Measurements from ENCODE around the gene NPIPA7. TPM values are rescaled to one million over a fixed set of nuclear protein-coding genes. Genes with fewer than 3 reads are reported as not detected.
"Not testable (repeated sequence)": the region's sequence is repeated elsewhere in the genome, so short reads cannot be mapped to it uniquely, and the experiment has no call there.

The NPIPA7 gene
- total and polyA plus RNA-seq, 2 experiments from 2014 or later, result 1.8 to 3.2 TPM

GRCh38 chr16:16399685-16400084, 20.7 kb downstream of the NPIPA7 start:
- H3K27me3 ChIP-seq; H3K36me3 ChIP-seq; H3K4me3 ChIP-seq; H3K9me3 ChIP-seq (ENCODE audit: low read depth); H3K4me1 ChIP-seq (ENCODE audit: low read depth); DNase-seq (ENCODE audit: low read depth in 1 of 2, low spot score in 1 of 2); H3K27ac ChIP-seq: not testable (repeated sequence)

DNA sequence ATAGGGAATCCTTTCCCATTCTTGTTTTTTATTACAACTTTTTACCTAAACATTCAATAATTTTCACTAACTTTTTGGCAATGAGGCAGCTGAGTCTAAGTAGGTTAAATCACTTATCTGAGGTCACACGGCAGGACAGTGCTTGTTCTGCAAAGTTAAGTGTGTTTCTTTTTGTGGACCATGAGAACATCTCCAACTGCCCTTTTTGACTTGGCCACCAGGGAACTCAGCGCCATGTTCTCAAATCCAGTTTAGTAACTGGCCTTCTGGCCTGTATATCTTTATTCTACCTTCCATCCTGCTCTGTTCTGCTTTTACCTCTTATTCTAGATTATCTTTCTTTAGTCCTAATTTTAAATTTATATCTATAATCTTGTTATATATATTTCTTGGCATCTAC, 23.4 kb downstream of the NPIPA7 start:
- not testable (repeated sequence) for H3K4me1 ChIP-seq (ENCODE audit: low read depth); H3K27ac ChIP-seq; H3K4me3 ChIP-seq; H3K27me3 ChIP-seq; H3K36me3 ChIP-seq; DNase-seq (ENCODE audit: low read depth in 1 of 2, low spot score in 1 of 2); H3K9me3 ChIP-seq (ENCODE audit: low read depth)

GRCh38 chr16:16404283-16404682, 25.3 kb downstream of the NPIPA7 start:
- H3K27me3 ChIP-seq; H3K36me3 ChIP-seq; DNase-seq (ENCODE audit: low read depth in 1 of 2, low spot score in 1 of 2); H3K4me3 ChIP-seq; H3K4me1 ChIP-seq (ENCODE audit: low read depth); H3K9me3 ChIP-seq (ENCODE audit: low read depth); H3K27ac ChIP-seq: not testable (repeated sequence)

- H3K27me3 ChIP-seq; H3K9me3 ChIP-seq (ENCODE audit: low read depth); H3K27ac ChIP-seq; DNase-seq (ENCODE audit: low read depth in 1 of 2, low spot score in 1 of 2); H3K36me3 ChIP-seq; H3K4me1 ChIP-seq (ENCODE audit: low read depth); H3K4me3 ChIP-seq: not testable (repeated sequence)
Measured at GRCh38 chr16:16405421-16405820, 26.5 kb downstream of the NPIPA7 start.

DNA sequence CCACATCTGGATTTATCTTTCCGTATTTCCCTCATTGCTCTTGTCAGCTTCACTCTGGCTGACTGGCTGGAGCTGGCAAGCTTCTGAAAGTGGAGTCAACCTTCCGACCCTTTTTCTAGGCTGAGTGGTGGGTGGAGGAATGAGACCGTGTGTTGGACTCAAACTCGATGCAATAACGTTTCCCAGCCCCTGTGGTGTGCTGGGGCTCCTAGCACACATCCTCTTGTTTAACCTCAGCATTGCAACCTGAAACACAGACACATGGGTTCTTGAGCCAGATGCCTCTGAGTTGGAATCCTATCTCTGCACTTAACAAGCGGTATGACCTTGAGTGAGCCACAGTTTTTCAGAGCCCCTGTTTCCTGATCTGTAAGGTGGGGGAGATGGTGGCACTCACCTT, 29.5 kb downstream of the NPIPA7 start:
- H3K9me3 ChIP-seq (ENCODE audit: low read depth); DNase-seq (ENCODE audit: low read depth in 1 of 2, low spot score in 1 of 2); H3K27me3 ChIP-seq; H3K36me3 ChIP-seq; H3K4me1 ChIP-seq (ENCODE audit: low read depth); H3K27ac ChIP-seq; H3K4me3 ChIP-seq: not testable (repeated sequence)

GRCh38 chr16:16413773-16414172, 34.8 kb downstream of the NPIPA7 start:
- H3K4me3 ChIP-seq; H3K9me3 ChIP-seq (ENCODE audit: low read depth); H3K27me3 ChIP-seq; H3K36me3 ChIP-seq; H3K27ac ChIP-seq; H3K4me1 ChIP-seq (ENCODE audit: low read depth); DNase-seq (ENCODE audit: low read depth in 1 of 2, low spot score in 1 of 2): not testable (repeated sequence)

DNA sequence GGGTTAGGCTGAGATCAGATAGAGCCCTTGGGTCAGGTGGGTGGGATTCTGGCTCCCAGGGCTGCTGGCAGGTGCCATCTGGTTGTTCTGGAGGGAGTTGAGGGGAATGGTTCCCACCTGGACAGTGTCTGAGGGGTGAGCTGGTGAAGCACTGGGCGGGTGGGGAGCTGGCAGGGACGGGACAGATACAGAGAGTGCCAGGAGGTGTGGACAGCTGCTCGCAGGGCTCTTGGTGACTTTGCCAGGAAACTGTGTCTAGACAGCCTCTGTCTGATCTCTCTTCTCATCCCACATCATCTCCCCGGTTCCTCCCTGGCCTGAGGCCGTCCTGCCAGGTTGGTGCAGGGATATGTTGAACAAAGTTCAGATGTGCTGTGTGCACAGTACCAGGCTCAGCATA, 38.1 kb downstream of the NPIPA7 start:
- not testable (repeated sequence) for DNase-seq (ENCODE audit: low read depth in 1 of 2, low spot score in 1 of 2); H3K4me3 ChIP-seq; H3K36me3 ChIP-seq; H3K9me3 ChIP-seq (ENCODE audit: low read depth); H3K4me1 ChIP-seq (ENCODE audit: low read depth); H3K27ac ChIP-seq; H3K27me3 ChIP-seq

DNA sequence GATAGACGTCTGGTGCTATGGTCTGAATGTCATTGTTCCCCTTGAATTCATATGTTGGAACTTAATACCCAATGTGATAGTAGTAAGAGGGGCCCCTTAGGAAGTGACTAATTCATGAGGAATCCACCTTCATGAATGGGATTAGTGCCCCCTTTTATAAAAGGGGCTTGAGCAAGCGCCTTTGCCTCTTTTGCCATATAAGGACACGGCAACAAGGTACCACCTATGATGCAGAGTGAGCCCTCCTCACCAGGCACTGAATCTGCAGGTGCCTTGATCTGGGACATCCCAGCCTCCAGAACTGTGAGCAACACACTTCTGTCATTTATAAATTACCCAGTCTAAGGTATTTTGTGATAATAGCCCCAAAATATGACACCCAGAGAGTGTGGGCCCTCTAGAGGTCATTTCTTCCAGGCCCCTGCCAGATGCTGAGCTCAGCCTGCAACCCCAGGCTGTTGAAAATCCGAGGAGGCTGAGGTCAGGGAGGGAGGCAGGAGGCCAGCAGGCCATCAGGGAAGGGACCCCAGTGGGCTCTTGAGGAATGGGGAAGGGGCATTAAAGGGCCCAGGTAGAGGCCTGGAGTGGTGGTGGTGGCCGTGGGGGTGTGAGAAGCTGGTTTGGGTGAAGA, 39.1 kb downstream of the NPIPA7 start:
- not testable (repeated sequence) for H3K27me3 ChIP-seq; H3K9me3 ChIP-seq (ENCODE audit: low read depth); H3K4me3 ChIP-seq; H3K4me1 ChIP-seq (ENCODE audit: low read depth); H3K36me3 ChIP-seq; H3K27ac ChIP-seq; DNase-seq (ENCODE audit: low read depth in 1 of 2, low spot score in 1 of 2)

GRCh38 chr16:16420515-16420914, 41.6 kb downstream of the NPIPA7 start:
- not testable (repeated sequence) for H3K4me3 ChIP-seq; H3K9me3 ChIP-seq (ENCODE audit: low read depth); DNase-seq (ENCODE audit: low read depth in 1 of 2, low spot score in 1 of 2); H3K36me3 ChIP-seq; H3K4me1 ChIP-seq (ENCODE audit: low read depth); H3K27me3 ChIP-seq; H3K27ac ChIP-seq

- H3K9me3 ChIP-seq (ENCODE audit: low read depth); H3K36me3 ChIP-seq; H3K27me3 ChIP-seq; DNase-seq (ENCODE audit: low read depth in 1 of 2, low spot score in 1 of 2); H3K27ac ChIP-seq; H3K4me1 ChIP-seq (ENCODE audit: low read depth); H3K4me3 ChIP-seq: not testable (repeated sequence)
Measured at GRCh38 chr16:16425146-16425545, 46.2 kb downstream of the NPIPA7 start.

GRCh38 chr16:16431135-16431534, 52.2 kb downstream of the NPIPA7 start:
- H3K36me3 ChIP-seq; H3K4me1 ChIP-seq (ENCODE audit: low read depth); DNase-seq (ENCODE audit: low read depth in 1 of 2, low spot score in 1 of 2); H3K27me3 ChIP-seq; H3K9me3 ChIP-seq (ENCODE audit: low read depth); H3K27ac ChIP-seq; H3K4me3 ChIP-seq: not testable (repeated sequence)

DNA sequence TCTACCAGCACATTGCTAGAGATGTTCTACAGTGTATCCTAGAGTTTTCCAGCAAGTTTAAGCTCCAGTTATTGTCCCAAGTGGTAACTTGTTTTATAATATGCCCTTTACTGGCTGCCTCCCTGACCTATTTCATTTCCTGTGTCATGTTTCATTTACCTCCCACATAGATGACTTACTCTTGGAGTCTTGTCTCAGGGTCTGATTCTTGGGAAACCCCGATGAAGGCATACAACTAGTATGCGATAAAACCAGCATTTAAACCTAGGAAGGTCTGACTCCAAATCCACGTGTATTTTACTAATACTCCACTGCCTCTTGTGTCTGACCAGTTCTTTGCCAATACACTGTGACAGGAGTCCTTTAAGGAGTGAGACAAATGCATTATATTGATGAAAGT, 55.8 kb downstream of the NPIPA7 start:
- H3K36me3 ChIP-seq; H3K27me3 ChIP-seq; DNase-seq (ENCODE audit: low read depth in 1 of 2, low spot score in 1 of 2); H3K27ac ChIP-seq; H3K4me1 ChIP-seq (ENCODE audit: low read depth); H3K4me3 ChIP-seq; H3K9me3 ChIP-seq (ENCODE audit: low read depth): not testable (repeated sequence)

GRCh38 chr16:16441401-16441800, 62.5 kb downstream of the NPIPA7 start:
- H3K27ac ChIP-seq; H3K9me3 ChIP-seq (ENCODE audit: low read depth); DNase-seq (ENCODE audit: low read depth in 1 of 2, low spot score in 1 of 2); H3K4me1 ChIP-seq (ENCODE audit: low read depth); H3K27me3 ChIP-seq; H3K4me3 ChIP-seq; H3K36me3 ChIP-seq: not testable (repeated sequence)

Data from cardiac muscle cell (in vitro differentiated cells and primary cell).